H7 (cell line): Measurements from ENCODE around the gene ADAMTS13. TPM values are rescaled to one million over a fixed set of nuclear protein-coding genes. Genes with fewer than 3 reads are reported as not detected.

Source experiments
- DNase-seq: peaks from one replicate; pipeline ENCODE4 v3.0.0; 2012
- H3K27me3 ChIP-seq: 2 replicates; pipeline ENCODE4 v1.6.0; 2011; ENCODE audit warnings: mild to moderate bottlenecking, low read length; ENCODE audit not compliant: control insufficient read depth, insufficient read depth
- H3K36me3 ChIP-seq: replicated peaks from 2 replicates; pipeline ENCODE4 v1.5.1; 2011; ENCODE audit warnings: low read length; ENCODE audit not compliant: control insufficient read depth, insufficient read depth
- H3K4me3 ChIP-seq: 2 replicates; pipeline ENCODE4 v1.5.1; 2011; ENCODE audit warnings: low read depth, mild to moderate bottlenecking, control low read depth, low read length, moderate library complexity; ENCODE audit not compliant: insufficient read depth
- total RNA-seq: library from RNA; depleted of rRNA; stranded (reverse); fragments of >200 nt; shearing (Covaris generic); gene quantifications from 2 replicates; pipeline ENCODE4 v1.2.3, GENCODE V29; 2014

The ADAMTS13 gene
- total RNA-seq, 1 experiment from 2014 or later = 2.8 TPM

DNA sequence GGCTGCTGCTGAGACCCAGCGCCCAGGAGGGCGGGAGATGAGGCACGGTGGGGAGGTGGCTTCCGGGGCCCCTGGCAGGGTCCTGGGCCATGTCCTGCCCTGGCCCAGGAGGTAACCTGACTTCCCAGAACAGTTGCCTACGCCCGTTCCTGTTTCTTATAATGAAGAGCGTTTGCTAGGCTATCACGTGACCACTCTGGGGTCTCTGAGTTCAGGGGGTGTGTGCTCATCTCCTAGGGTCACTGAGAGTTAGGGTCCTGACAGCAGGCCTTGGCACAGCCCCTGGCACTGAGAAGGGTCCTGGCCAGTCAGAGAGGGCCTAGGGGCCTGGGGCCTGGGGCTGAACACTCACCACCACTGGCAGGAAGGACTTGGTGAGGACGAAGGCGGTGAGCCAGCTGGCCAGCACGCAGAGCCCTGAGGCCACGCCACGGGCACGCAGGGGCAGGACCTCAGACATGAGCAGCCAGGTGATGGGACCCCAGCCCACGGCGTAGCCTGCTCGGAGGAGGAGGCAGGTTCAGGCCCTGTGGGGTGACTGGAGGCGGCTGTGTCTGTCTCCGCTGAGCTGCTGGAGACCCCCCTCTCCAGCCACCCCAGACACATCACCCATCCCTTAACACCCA is 50.7 kb downstream of the ADAMTS13 start:
- Histone ChIP-seq H3K36me3 (peaks cover 11% of the 10 kb centered on the region), H3K27me3 (no peaks in the 10 kb centered on the region), H3K4me3 (no peak overlapping the region)
- DNase-seq = no peak

DNA sequence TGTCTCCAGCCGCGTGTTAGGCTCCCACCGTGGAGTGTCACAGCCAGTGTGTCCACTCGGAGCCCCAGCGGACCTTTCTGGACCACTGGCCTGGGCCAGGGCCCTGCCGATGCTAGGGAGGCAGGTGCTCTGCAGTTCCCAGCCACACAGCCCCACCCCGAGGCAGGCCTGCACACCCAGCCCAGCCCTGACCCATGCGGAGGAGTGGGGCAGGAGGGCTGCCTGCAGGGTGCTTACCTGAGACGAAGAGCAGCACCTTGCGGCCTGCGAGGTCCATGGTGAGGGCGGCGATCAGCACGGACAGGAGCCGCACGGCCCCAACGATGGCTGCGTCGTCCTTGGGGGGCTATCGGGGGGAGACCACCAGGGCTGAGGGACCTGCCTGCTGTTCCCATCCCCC is 51.6 kb downstream of the ADAMTS13 start:
- H3K4me3 ChIP-seq = no peak overlapping the region
- no peaks in the 10 kb centered on the region for H3K27me3 ChIP-seq
- DNase-seq = no peak
- peaks cover 11% of the 10 kb centered on the region for H3K36me3 ChIP-seq

DNA sequence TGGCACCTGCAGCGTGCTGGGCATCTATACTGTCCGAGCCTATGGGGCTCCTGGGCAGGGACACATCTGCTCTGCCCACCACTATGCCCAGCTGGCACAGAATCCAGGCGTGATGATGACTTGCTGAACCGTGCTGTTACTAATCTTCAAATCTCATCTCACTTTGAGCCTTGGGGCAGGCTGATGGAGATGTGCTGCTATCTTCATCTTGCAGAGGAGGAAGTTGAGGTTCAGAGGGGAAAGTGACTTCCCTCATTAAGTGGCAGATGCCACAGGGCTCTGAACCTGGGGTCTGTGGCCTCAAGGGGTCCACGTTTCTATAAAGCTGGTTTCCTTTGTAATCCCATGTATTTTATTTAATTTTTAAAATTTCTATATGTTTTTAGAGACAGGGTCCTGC is 52.0 kb downstream of the ADAMTS13 start:
- DNase-seq = no peak
- no peaks in the 10 kb centered on the region; the same call in 1 of the 2 replicates for H3K27me3 ChIP-seq
- H3K4me3 ChIP-seq = no peak overlapping the region
- H3K36me3 ChIP-seq = peaks cover 11% of the 10 kb centered on the region

DNA sequence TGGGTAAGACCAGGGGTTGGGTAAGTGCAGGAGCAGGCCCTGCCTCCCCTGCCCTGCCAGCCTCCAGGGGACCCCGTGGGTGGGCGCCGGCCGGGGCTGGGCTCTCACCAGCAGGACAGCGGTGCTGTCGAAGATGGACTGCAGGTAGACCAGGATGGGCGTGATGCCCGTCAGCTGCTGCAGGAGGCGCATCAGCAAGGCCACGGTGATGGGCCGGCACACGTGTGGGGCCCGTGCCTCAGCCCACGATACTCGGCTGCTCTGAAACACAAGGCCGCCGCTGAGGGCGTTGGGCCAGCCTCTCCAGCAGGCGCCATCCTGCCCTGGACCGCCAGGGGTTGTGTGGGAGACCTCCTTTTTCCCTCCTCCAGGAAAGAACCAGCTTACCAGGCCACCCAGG is 52.7 kb downstream of the ADAMTS13 start:
- DNase-seq = no peak
- Histone ChIP-seq H3K36me3 (peaks cover 11% of the 10 kb centered on the region), H3K4me3 (no peak overlapping the region), H3K27me3 (peaks cover 3% of the 10 kb centered on the region; the same call in 1 of the 2 replicates)

DNA sequence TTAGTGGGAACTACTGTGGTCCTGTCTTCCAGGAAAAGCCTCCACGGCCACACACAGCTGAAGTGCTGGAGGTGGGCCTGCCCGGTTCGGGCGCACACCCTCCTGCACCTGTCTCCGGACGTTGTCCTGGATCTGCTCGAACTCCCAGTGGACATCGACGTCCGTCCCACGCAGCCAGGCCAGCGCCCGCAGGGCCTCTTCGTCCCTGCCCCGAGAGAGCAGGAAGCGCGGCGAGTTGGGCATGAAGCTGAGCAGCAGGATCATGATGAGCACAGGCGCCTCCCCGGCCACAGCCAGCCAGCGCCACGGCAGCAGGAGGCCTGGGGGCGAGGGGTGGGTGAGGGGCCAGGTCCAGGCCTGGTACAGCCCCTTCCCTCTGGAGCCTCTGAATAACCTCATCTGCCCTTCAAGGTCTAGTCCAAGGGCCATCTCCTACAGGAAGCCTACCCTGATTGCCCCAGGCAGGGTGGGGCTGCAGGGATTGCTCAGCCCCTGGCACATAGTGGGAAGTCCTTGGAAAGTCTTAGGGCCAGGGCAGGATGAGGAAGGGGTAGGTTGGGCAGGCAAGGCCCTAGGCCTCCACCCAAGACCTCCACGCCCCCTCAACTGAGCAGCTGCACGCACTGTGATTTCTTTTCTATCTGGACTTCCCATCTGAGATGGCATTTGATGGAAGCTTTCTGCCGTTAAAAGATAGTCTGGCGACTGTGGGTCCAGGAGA is 53.3 kb downstream of the ADAMTS13 start:
- Histone ChIP-seq H3K27me3 (peaks cover 3% of the 10 kb centered on the region; the same call in 1 of the 2 replicates), H3K4me3 (no peak overlapping the region), H3K36me3 (peaks cover 11% of the 10 kb centered on the region)
- no peak for DNase-seq

GRCh38 chr9:133476036-133476931 is 54.1 kb downstream of the ADAMTS13 start:
- DNase-seq = no peak
- Histone ChIP-seq H3K27me3 (peaks cover 3% of the 10 kb centered on the region; the same call in 1 of the 2 replicates), H3K4me3 (no peak overlapping the region), H3K36me3 (peaks cover 11% of the 10 kb centered on the region)

DNA sequence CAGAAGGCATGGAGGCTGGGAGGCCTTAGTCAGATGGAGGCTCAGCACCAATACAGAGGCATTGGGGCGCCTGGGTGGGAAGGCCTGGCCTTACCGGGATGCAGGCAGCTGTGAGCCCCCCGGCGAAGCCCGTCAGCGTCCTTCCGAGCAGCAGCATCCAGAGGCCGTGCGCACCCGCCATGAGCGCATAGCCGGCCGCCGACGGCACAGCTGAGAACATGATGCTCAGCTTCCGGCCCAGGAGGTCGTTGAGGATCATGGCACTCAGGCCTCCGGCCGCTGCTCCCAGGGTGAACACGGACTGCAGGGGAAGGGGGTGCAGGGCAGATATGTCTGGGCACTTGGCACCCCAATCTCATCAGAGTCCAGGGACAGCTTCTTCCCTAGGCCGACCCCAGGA is 54.8 kb downstream of the ADAMTS13 start:
- Histone ChIP-seq H3K27me3 (peaks cover 3% of the 10 kb centered on the region; the same call in 1 of the 2 replicates), H3K36me3 (peaks cover 11% of the 10 kb centered on the region), H3K4me3 (no peak overlapping the region)
- DNase-seq = no peak

- H3K27me3 ChIP-seq = peaks cover 3% of the 10 kb centered on the region
- peaks cover 11% of the 10 kb centered on the region for H3K36me3 ChIP-seq
- no peak overlapping the region for H3K4me3 ChIP-seq
- DNase-seq = no peak
Observed at GRCh38 chr9:133477461-133477860, 55.3 kb downstream of the ADAMTS13 start.

GRCh38 chr9:133477992-133478850 is 56.1 kb downstream of the ADAMTS13 start:
- H3K27me3 ChIP-seq = peaks cover 3% of the 10 kb centered on the region
- H3K36me3 ChIP-seq = peaks cover 10% of the 10 kb centered on the region
- peak; percentile 85 for DNase-seq
- H3K4me3 ChIP-seq = peak overlapping the region; percentile 63

GRCh38 chr9:133478851-133479711 is 56.9 kb downstream of the ADAMTS13 start, which contains the start of gene SLC2A6:
TSS of gene SLC2A6 (minus strand) at chr9:133479099. CDS start at chr9:133479059, 40 bp downstream.
- Histone ChIP-seq H3K27me3 (peaks cover 3% of the 10 kb centered on the region), H3K36me3 (peaks cover 9% of the 10 kb centered on the region), H3K4me3 (peak within 1 kb of the TSS; percentile 63)
- DNase-seq = peak; percentile 100

- Histone ChIP-seq H3K27me3 (peaks cover 3% of the 10 kb centered on the region), H3K4me3 (no peak overlapping the region), H3K36me3 (no peaks in the 10 kb centered on the region)
- peak; percentile 39 for DNase-seq
Observed at GRCh38 chr9:133483611-133484010, 61.4 kb downstream of the ADAMTS13 start.

DNA sequence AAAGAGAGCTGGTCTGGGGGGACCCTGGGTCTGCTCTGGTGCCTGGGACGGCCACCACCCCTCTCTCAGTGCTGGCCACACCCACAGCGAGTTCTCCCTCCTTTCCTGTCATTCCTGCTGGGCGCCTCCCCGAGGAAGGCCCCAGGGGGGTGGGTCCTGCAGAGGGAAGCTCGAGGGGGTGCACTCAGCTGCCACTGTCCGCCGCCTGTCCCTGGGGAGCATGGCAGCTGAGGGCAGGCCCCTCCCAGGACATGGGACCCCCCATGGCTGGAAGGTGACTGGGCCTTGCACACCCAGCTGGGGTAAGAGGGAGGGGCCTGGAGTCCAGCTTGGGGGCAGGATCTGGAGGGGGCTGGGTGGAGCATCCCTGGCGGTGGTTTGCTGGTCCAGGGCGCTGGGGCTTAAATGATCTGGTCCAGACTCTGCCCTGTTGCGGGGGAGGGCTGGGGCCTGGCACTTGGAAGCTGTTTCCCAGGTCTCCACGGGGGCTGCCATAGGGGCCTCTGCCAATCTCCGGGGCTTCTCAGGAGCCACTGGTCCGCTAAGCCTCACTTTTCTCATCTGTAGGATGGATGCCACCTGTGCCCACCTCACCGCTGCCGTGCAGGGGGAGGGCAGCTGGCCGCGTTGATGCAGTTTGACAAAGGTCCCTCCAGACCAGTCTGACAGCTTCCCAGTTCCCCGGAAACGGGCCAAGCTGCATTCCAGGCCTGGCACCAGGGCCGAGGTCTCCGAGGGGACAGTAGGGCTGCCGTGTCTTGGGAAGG is 62.7 kb downstream of the ADAMTS13 start:
- no peaks in the 10 kb centered on the region; the same call in none of the 2 replicates for H3K27me3 ChIP-seq
- DNase-seq = peak; percentile 75
- H3K4me3 ChIP-seq = no peak overlapping the region
- no peaks in the 10 kb centered on the region for H3K36me3 ChIP-seq
